Measurements from ENCODE around the gene OSBPL3. TPM values are rescaled to one million over a fixed set of nuclear protein-coding genes. Genes with fewer than 3 reads are reported as not detected.

Gene OSBPL3
- total RNA-seq, 1 experiment from 2014 or later, result 45.1 TPM

DNA sequence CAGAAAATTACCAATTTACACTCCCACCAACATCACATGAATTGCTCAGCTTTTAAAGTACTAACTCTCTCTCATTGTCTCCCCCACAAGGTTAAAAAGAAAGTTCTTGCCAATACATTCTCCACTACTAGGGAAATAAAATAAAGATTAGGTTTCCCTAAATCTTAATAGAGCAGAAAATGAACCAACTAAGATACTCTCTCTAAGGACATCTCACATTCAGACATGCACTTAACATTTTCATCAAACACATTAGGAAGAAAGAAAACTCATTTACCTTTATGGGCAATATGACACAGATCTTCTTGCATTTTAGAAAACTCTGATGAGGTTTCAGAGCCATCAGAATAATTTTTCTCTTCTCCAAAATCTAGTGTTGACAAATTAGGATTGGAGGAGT is 118.6 kb downstream of the OSBPL3 start:
- no TSS peak for BruUV-seq (replicated peaks)
- intact Hi-C loops (cut with micrococcal nuclease; ENCODE audit: unreplicated experiment), result no loop called here
- Mint-ChIP-seq H3K27ac (ENCODE audit: unreplicated experiment) (no peak overlapping the region), H3K4me1 (ENCODE audit: low read depth, unreplicated experiment) (peaks cover 6% of the 10 kb centered on the region), H3K27me3 (ENCODE audit: insufficient read depth, unreplicated experiment) (no peaks in the 10 kb centered on the region), H3K9me3 (ENCODE audit: unreplicated experiment) (no peaks in the 10 kb centered on the region), H3K4me3 (ENCODE audit: unreplicated experiment) (no peak overlapping the region), H3K36me3 (ENCODE audit: insufficient read depth, unreplicated experiment) (peaks cover 23% of the 10 kb centered on the region)
- no peak for DNase-seq
- CTCF ChIA-PET, result no interaction called here
- H3K36me3 ChIP-seq (ENCODE audit: control insufficient read depth, insufficient read depth, low read length), result no peaks in the 10 kb centered on the region
- H3K9me3 ChIP-seq, result no peaks in the 10 kb centered on the region
- POLR2A ChIA-PET, result no interaction called here
- no peak overlapping the region for H3K4me3 ChIP-seq (ENCODE audit: low read depth, low read length)
- no peaks in the 10 kb centered on the region for H3K27me3 ChIP-seq (replicated peaks; ENCODE audit: control insufficient read depth, insufficient read depth, low read length)
- 0 out of 2 replicates have a peak, but pooled peaks cover 3% of the 10 kb centered on the region for H3K4me1 ChIP-seq
- TF ChIP-seq, protein P1, sequence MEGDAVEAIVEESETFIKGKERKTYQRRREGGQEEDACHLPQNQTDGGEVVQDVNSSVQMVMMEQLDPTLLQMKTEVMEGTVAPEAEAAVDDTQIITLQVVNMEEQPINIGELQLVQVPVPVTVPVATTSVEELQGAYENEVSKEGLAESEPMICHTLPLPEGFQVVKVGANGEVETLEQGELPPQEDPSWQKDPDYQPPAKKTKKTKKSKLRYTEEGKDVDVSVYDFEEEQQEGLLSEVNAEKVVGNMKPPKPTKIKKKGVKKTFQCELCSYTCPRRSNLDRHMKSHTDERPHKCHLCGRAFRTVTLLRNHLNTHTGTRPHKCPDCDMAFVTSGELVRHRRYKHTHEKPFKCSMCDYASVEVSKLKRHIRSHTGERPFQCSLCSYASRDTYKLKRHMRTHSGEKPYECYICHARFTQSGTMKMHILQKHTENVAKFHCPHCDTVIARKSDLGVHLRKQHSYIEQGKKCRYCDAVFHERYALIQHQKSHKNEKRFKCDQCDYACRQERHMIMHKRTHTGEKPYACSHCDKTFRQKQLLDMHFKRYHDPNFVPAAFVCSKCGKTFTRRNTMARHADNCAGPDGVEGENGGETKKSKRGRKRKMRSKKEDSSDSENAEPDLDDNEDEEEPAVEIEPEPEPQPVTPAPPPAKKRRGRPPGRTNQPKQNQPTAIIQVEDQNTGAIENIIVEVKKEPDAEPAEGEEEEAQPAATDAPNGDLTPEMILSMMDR (IDR thresholded peaks at IDR 0.05; ENCODE audit: insufficient read depth in 1 of 2, low read depth in 1 of 2, low read length in 1 of 2, severe bottlenecking in 1 of 2, unreplicated experiment in 1 of 2), result no peak

DNA sequence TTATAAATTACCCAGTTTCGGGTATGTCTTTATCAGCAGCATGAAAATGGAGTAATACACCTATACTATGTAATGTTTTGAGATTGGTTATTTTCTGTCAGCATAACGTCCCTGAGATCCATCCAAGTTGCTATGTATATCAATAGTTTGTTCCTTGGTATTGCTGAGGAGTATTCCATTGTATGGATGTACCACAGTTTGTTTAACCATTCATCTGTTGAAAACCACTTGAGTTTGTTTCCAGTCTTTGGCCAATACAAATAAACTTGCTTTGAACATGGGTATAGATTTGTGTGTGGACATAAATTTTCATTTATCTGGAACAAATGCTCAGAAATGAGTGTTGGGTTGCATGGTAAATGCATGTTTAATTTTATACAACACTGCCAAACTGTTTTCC is 119.4 kb downstream of the OSBPL3 start:
- H3K4me3 ChIP-seq (ENCODE audit: low read depth, low read length), result no peak overlapping the region
- Mint-ChIP-seq H3K4me3 (ENCODE audit: unreplicated experiment) (no peak overlapping the region), H3K9me3 (ENCODE audit: unreplicated experiment) (no peaks in the 10 kb centered on the region), H3K36me3 (ENCODE audit: insufficient read depth, unreplicated experiment) (peaks cover 16% of the 10 kb centered on the region), H3K27me3 (ENCODE audit: insufficient read depth, unreplicated experiment) (no peaks in the 10 kb centered on the region), H3K4me1 (ENCODE audit: low read depth, unreplicated experiment) (peaks cover 6% of the 10 kb centered on the region), H3K27ac (ENCODE audit: unreplicated experiment) (no peak overlapping the region)
- no peak for DNase-seq
- BruUV-seq (replicated peaks), result no TSS peak
- TF ChIP-seq, protein P1 (IDR thresholded peaks at IDR 0.05; ENCODE audit: insufficient read depth in 1 of 2, low read depth in 1 of 2, low read length in 1 of 2, severe bottlenecking in 1 of 2, unreplicated experiment in 1 of 2), result no peak
- ChIA-PET POLR2A (no interaction called here), CTCF (no interaction called here)
- no peaks in the 10 kb centered on the region for H3K9me3 ChIP-seq
- no peaks in the 10 kb centered on the region for H3K36me3 ChIP-seq (ENCODE audit: control insufficient read depth, insufficient read depth, low read length)
- H3K4me1 ChIP-seq, result 0 out of 2 replicates have a peak, but pooled peaks cover 3% of the 10 kb centered on the region
- no peaks in the 10 kb centered on the region for H3K27me3 ChIP-seq (replicated peaks; ENCODE audit: control insufficient read depth, insufficient read depth, low read length)
- intact Hi-C loops (cut with micrococcal nuclease; ENCODE audit: unreplicated experiment), result no loop called here

DNA sequence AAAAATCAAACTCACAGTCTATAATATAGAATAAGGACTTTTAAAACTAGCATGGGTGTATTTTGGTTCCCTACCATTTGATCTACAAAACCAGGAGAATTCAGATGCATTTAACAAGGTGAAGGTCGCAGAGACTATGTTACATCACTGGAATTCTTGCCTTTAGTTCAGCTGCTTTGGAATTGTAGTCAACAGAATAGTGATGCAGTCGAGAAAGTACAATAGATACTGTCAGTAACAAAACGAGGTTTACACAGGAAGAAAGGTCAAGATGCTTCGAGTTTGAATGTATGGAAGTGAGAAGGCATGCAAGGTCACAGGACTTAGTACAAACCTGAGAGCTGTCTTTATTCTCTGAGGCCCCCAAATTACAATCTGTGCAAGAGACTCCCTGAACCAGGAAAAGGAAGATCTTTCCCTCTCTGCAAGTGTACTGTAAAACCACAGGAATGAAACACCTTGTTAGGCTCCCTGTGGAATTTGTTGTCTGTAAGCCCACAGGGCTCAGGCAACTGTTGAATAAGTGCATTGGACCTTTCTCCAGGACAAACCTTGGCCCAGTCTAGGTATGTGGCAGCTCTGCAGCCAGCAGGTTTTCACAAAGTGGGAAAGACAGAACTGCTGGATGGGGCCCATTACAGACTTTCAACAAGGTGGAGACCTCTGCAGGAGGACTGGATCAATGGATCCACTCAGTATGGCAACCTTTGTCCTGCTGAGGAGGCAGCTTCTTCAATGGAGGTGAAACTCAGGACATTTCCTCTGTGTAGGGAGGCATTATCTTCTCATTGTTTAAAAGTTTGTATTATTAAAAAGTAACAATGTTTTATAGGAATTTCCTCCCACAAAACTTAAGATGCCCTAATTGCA is 121.6 kb downstream of the OSBPL3 start:
- no peaks in the 10 kb centered on the region for H3K9me3 Mint-ChIP-seq (ENCODE audit: unreplicated experiment)
- Histone ChIP-seq H3K27me3 (replicated peaks; ENCODE audit: control insufficient read depth, insufficient read depth, low read length) (no peaks in the 10 kb centered on the region), H3K36me3 (ENCODE audit: control insufficient read depth, insufficient read depth, low read length) (no peaks in the 10 kb centered on the region), H3K4me3 (ENCODE audit: low read depth, low read length) (no peak overlapping the region), H3K9me3 (no peaks in the 10 kb centered on the region), H3K4me1 (0 out of 2 replicates have a peak, but pooled peaks cover 3% of the 10 kb centered on the region)
- intact Hi-C loops (cut with micrococcal nuclease; ENCODE audit: unreplicated experiment), result loop anchor here (1.0 kb wide), 1 partner anchor 38 kb away; no protein-coding TSS in a partner anchor
- H3K27me3 Mint-ChIP-seq (ENCODE audit: insufficient read depth, unreplicated experiment), result no peaks in the 10 kb centered on the region
- peaks cover 6% of the 10 kb centered on the region for H3K4me1 Mint-ChIP-seq (ENCODE audit: low read depth, unreplicated experiment)
- POLR2A ChIA-PET, result no interaction called here
- CTCF ChIA-PET, result interaction anchor here (1.4 kb wide), 1 partner anchor 31 kb away, joined by 3 read pairs; no protein-coding TSS in a partner anchor
- no TSS peak for BruUV-seq (replicated peaks)
- TF ChIP-seq, protein P1 (IDR thresholded peaks at IDR 0.05; ENCODE audit: insufficient read depth in 1 of 2, low read depth in 1 of 2, low read length in 1 of 2, severe bottlenecking in 1 of 2, unreplicated experiment in 1 of 2), result no peak
- no peak overlapping the region for H3K4me3 Mint-ChIP-seq (ENCODE audit: unreplicated experiment)
- no peak overlapping the region for H3K27ac Mint-ChIP-seq (ENCODE audit: unreplicated experiment)
- DNase-seq, result no peak
- peaks cover 15% of the 10 kb centered on the region for H3K36me3 Mint-ChIP-seq (ENCODE audit: insufficient read depth, unreplicated experiment)
